Lower leg skin (tissue), 3 donors: Measurements from ENCODE around the gene CWF19L1.

Source experiments
- CTCF ChIP-seq, 3 donors: fragments of 450-650 bp; IDR thresholded peaks; one replicate each; pipeline ENCODE4 v1.5.1; 2016; ENCODE audit warnings: antibody characterized with exemption in 3 of 3, mild to moderate bottlenecking in 3 of 3, moderate library complexity in 2 of 3
- POLR2A ChIP-seq, 2 donors: fragments of 450-650 bp; IDR thresholded peaks; one replicate each; pipeline ENCODE4 v1.6.1; 2016 to 2017; ENCODE audit warnings: antibody characterized with exemption in 2 of 2, mild to moderate bottlenecking in 1 of 2, moderate library complexity in 1 of 2

GRCh38 chr10:100253041-100253440, 14.4 kb downstream of the CWF19L1 start:
- TF ChIP-seq CTCF (IDR thresholded peaks at IDR 0.05), result no peak
- TF ChIP-seq POLR2A (IDR thresholded peaks at IDR 0.05), result no peak
